Gastrocnemius medialis (tissue), 4 donors: ENCODE measurements around the gene TCEA2.

Source experiments
- CTCF ChIP-seq, 5 experiments: fragments of 450-650 bp in 3 of 5; fragments of 200-600 bp in 2 of 5; sonication (generic) in 2 of 5; IDR thresholded peaks in 4 of 5; conservative IDR thresholded peaks in 1 of 5; 1 replicate in 4 of 5; 2 replicates in 1 of 5; pipeline ENCODE4 v1.5.1; 2016 to 2019; ENCODE audit warnings: antibody characterized with exemption in 5 of 5, mild to moderate bottlenecking in 3 of 5, moderate library complexity in 3 of 5
- POLR2A ChIP-seq, 2 donors: fragments of 450-650 bp; IDR thresholded peaks; one replicate each; pipeline ENCODE4 v1.6.1; 2017; ENCODE audit warnings: antibody characterized with exemption in 2 of 2, mild to moderate bottlenecking in 2 of 2, moderate library complexity in 2 of 2

- TF ChIP-seq POLR2A (IDR thresholded peaks at IDR 0.05): no peak
- no peak for TF ChIP-seq CTCF (IDR thresholded peaks at IDR 0.05 in 4 of 5, conservative IDR thresholded peaks at IDR 0.05 in 1 of 5)
Measured at GRCh38 chr20:64104667-64105451, 41.9 kb downstream of the TCEA2 start.
